GM18907 (cell line): ENCODE results near the gene ATP6V1G1.

Experiments used
- ATAC-seq: cut with Tn5 transposase; IDR thresholded peaks from one replicate; pipeline ENCODE4 v1.9.1; 2021; ENCODE audit warnings: mild to moderate bottlenecking, moderate library complexity; ENCODE audit not compliant: unreplicated experiment

The ATP6V1G1 gene

GRCh38 chr9:114611516-114612271 is 24.1 kb downstream of the ATP6V1G1 start:
- ATAC-seq: peak; percentile 47

GRCh38 chr9:114612272-114612923 is 24.8 kb downstream of the ATP6V1G1 start:
- no peak for ATAC-seq

- ATAC-seq: no peak
Measured at GRCh38 chr9:114613087-114613486, 25.5 kb downstream of the ATP6V1G1 start.

GRCh38 chr9:114613919-114614318 is 26.4 kb downstream of the ATP6V1G1 start:
- no peak for ATAC-seq

GRCh38 chr9:114614373-114614772 is 26.8 kb downstream of the ATP6V1G1 start:
- no peak for ATAC-seq

- ATAC-seq: peak; percentile 79
Measured at GRCh38 chr9:114616684-114617520, 29.3 kb downstream of the ATP6V1G1 start.

GRCh38 chr9:114619191-114619761 is 31.7 kb downstream of the ATP6V1G1 start:
- ATAC-seq: no peak

- ATAC-seq: no peak
Measured at GRCh38 chr9:114621561-114621960, 34.0 kb downstream of the ATP6V1G1 start.

GRCh38 chr9:114621975-114622609 is 34.5 kb downstream of the ATP6V1G1 start:
- no peak for ATAC-seq

- no peak for ATAC-seq
Measured at GRCh38 chr9:114624677-114625076, 37.1 kb downstream of the ATP6V1G1 start.

GRCh38 chr9:114626415-114627020 is 38.9 kb downstream of the ATP6V1G1 start:
- ATAC-seq: no peak

- ATAC-seq: no peak
Measured at GRCh38 chr9:114627553-114627952, 40.0 kb downstream of the ATP6V1G1 start.

GRCh38 chr9:114629563-114630090 is 42.1 kb downstream of the ATP6V1G1 start:
- ATAC-seq: no peak

- ATAC-seq: no peak
Measured at GRCh38 chr9:114631166-114631565, 43.6 kb downstream of the ATP6V1G1 start.

- no peak for ATAC-seq
Measured at GRCh38 chr9:114633438-114634089, 46.0 kb downstream of the ATP6V1G1 start.

GRCh38 chr9:114634387-114634786 is 46.8 kb downstream of the ATP6V1G1 start:
- ATAC-seq: no peak

- no peak for ATAC-seq
Measured at GRCh38 chr9:114638404-114638803, 50.8 kb downstream of the ATP6V1G1 start.

GRCh38 chr9:114641967-114642366 is 54.4 kb downstream of the ATP6V1G1 start:
- no peak for ATAC-seq

- ATAC-seq: no peak
Measured at GRCh38 chr9:114643001-114643400, 55.4 kb downstream of the ATP6V1G1 start.

- ATAC-seq: no peak
Measured at GRCh38 chr9:114643896-114644295, 56.3 kb downstream of the ATP6V1G1 start.
